WTC11 (cell line): Measurements from ENCODE around the gene SUSD4.

ENCODE experiments used
- CTCF ChIP-seq: fragments of 200-600 bp; IDR thresholded peaks from 2 replicates; pipeline ENCODE4 v1.8.0; 2022; ENCODE audit warnings: antibody characterized with exemption
- E2F1 ChIP-seq: sonication (generic); formaldehyde crosslinking; IDR thresholded peaks from 2 replicates; pipeline ENCODE4 v1.8.0; 2022; ENCODE audit warnings: mild to moderate bottlenecking, missing genetic modification reagents
- IRF1 ChIP-seq: sonication (generic); formaldehyde crosslinking; IDR thresholded peaks from 2 replicates; pipeline ENCODE4 v1.8.0; 2023; ENCODE audit warnings: missing genetic modification reagents
- JUN ChIP-seq: sonication (generic); formaldehyde crosslinking; IDR thresholded peaks from 2 replicates; pipeline ENCODE4 v1.8.0; 2023; ENCODE audit warnings: mild to moderate bottlenecking, missing genetic modification reagents
- NFE2L1 ChIP-seq: sonication (generic); formaldehyde crosslinking; IDR thresholded peaks from 2 replicates; pipeline ENCODE4 v1.8.1; 2023; ENCODE audit warnings: missing genetic modification reagents
- NFYB ChIP-seq: sonication (generic); formaldehyde crosslinking; conservative IDR thresholded peaks from 2 replicates; pipeline ENCODE4 v1.8.0; 2022; ENCODE audit warnings: low read depth, missing genetic modification reagents
- SP1 ChIP-seq: sonication (generic); formaldehyde crosslinking; conservative IDR thresholded peaks from 2 replicates; pipeline ENCODE4 v1.8.1; 2022; ENCODE audit warnings: missing genetic modification reagents
- TEAD1 ChIP-seq: sonication (generic); formaldehyde crosslinking; IDR thresholded peaks from 2 replicates; pipeline ENCODE4 v1.8.0; 2022; ENCODE audit warnings: mild to moderate bottlenecking, missing genetic modification reagents
- TP53 ChIP-seq: sonication (generic); formaldehyde crosslinking; IDR thresholded peaks from 2 replicates; pipeline ENCODE4 v1.8.1; 2023; ENCODE audit warnings: mild to moderate bottlenecking, missing genetic modification reagents
- ZNF416 ChIP-seq: fragments of 250-450 bp; sonication (Bioruptor Pico); IDR thresholded peaks from 2 replicates; pipeline ENCODE4 v1.9.0; 2021; ENCODE audit warnings: mild to moderate bottlenecking, inconsistent platforms
- TF ChIP-seq, protein P1 (sequence below): sonication (generic); formaldehyde crosslinking; IDR thresholded peaks from 2 replicates; pipeline ENCODE4 v1.8.1; 2023; ENCODE audit warnings: mild to moderate bottlenecking, missing genetic modification reagents, moderate library complexity
- TF ChIP-seq, protein P2 (sequence below): sonication (generic); formaldehyde crosslinking; conservative IDR thresholded peaks from 2 replicates; pipeline ENCODE4 v1.8.1; 2022; ENCODE audit warnings: mild to moderate bottlenecking, missing genetic modification reagents
- TF ChIP-seq, protein P3 (sequence below): sonication (generic); formaldehyde crosslinking; IDR thresholded peaks from 2 replicates; pipeline ENCODE4 v1.8.0; 2022; ENCODE audit warnings: mild to moderate bottlenecking, missing genetic modification reagents

DNA sequence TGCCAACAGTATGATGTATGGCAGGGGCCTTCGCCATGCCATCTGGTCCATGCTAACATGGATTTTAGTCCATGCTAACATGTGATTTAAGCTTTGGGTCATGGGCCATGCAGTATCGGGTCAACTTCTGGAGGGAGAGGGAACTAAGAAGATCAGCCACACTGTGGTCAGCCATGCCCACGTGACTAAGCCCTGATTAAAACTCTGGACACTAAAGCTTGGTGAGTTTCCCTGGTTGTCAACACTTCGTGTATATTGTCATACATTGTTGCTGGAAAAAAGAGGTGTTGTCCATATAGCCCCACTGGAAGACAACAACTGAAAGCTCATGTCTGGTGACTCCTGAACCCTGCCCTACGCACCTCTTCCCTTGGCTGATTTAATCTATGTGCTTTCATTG, 90.5 kb downstream of the SUSD4 start:
- TF ChIP-seq CTCF: no peak
- TF ChIP-seq, protein P1, sequence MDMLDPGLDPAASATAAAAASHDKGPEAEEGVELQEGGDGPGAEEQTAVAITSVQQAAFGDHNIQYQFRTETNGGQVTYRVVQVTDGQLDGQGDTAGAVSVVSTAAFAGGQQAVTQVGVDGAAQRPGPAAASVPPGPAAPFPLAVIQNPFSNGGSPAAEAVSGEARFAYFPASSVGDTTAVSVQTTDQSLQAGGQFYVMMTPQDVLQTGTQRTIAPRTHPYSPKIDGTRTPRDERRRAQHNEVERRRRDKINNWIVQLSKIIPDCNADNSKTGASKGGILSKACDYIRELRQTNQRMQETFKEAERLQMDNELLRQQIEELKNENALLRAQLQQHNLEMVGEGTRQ: no peak
- no peak for TF ChIP-seq SP1 (CRISPR knock-in tag)
- TF ChIP-seq, protein P2, sequence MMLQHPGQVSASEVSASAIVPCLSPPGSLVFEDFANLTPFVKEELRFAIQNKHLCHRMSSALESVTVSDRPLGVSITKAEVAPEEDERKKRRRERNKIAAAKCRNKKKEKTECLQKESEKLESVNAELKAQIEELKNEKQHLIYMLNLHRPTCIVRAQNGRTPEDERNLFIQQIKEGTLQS (CRISPR knock-in tag): no peak
- no peak for TF ChIP-seq E2F1 (CRISPR knock-in tag)
- no peak for TF ChIP-seq NFYB (CRISPR knock-in tag)
- TF ChIP-seq NFE2L1 (CRISPR knock-in tag): no peak
- TF ChIP-seq, protein P3, sequence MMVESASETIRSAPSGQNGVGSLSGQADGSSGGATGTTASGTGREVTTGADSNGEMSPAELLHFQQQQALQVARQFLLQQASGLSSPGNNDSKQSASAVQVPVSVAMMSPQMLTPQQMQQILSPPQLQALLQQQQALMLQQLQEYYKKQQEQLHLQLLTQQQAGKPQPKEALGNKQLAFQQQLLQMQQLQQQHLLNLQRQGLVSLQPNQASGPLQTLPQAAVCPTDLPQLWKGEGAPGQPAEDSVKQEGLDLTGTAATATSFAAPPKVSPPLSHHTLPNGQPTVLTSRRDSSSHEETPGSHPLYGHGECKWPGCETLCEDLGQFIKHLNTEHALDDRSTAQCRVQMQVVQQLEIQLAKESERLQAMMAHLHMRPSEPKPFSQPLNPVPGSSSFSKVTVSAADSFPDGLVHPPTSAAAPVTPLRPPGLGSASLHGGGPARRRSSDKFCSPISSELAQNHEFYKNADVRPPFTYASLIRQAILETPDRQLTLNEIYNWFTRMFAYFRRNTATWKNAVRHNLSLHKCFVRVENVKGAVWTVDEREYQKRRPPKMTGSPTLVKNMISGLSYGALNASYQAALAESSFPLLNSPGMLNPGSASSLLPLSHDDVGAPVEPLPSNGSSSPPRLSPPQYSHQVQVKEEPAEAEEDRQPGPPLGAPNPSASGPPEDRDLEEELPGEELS (CRISPR knock-in tag): no peak
- no peak for TF ChIP-seq ZNF416
- TF ChIP-seq TP53 (CRISPR knock-in tag): no peak
- no peak for TF ChIP-seq TEAD1 (CRISPR knock-in tag)
- TF ChIP-seq JUN (CRISPR knock-in tag): no peak
- TF ChIP-seq IRF1 (CRISPR knock-in tag): no peak
